ENCODE data around the gene HIPK1.

DNA sequence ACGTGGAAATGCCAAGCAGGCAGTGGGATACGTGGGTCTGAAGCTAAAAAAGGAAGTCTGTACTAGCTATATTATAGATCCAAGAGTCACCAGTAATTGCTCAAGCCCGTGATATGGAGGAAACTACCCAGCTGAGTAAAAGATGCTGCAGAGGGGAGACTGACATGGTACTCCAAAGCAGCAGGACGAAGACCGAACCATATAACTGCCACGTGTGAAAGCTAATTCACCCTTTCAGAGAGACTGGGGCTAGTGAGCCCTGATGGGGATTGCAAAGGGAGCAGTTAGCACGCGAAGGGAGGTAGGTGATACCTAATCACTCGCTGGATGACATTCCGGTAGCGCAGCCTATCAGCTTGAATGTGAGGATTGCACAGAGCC, 24.8 kb upstream of the HIPK1 start:
- TF ChIP-seq, protein P1, sequence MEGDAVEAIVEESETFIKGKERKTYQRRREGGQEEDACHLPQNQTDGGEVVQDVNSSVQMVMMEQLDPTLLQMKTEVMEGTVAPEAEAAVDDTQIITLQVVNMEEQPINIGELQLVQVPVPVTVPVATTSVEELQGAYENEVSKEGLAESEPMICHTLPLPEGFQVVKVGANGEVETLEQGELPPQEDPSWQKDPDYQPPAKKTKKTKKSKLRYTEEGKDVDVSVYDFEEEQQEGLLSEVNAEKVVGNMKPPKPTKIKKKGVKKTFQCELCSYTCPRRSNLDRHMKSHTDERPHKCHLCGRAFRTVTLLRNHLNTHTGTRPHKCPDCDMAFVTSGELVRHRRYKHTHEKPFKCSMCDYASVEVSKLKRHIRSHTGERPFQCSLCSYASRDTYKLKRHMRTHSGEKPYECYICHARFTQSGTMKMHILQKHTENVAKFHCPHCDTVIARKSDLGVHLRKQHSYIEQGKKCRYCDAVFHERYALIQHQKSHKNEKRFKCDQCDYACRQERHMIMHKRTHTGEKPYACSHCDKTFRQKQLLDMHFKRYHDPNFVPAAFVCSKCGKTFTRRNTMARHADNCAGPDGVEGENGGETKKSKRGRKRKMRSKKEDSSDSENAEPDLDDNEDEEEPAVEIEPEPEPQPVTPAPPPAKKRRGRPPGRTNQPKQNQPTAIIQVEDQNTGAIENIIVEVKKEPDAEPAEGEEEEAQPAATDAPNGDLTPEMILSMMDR (IDR thresholded peaks at IDR 0.05): no peak
- TF ChIP-seq POLR2AphosphoS5 (IDR thresholded peaks at IDR 0.05) (no peak), POLR2A (IDR thresholded peaks at IDR 0.05) (no peak)

Measured in transverse colon (tissue), 4 donors.